Esophagus (tissue), 2 donors: ENCODE results near the gene TUBAL3. TPM values are rescaled to one million over a fixed set of nuclear protein-coding genes. Genes with fewer than 3 reads are reported as not detected.

Source experiments
- H3K27ac ChIP-seq, 2 donors: one replicate each; pipeline ENCODE4 v1.5.1; 2013; ENCODE audit warnings: low read depth in 2 of 2, mild to moderate bottlenecking in 2 of 2, inconsistent platforms in 1 of 2, low read length in 1 of 2, moderate library complexity in 1 of 2
- H3K27me3 ChIP-seq, 2 donors: one replicate each; pipeline ENCODE4 v1.6.1; 2013; ENCODE audit warnings: low read length in 2 of 2, control low read depth in 1 of 2, mild to moderate bottlenecking in 1 of 2; ENCODE audit not compliant: insufficient read depth in 2 of 2, control insufficient read depth in 1 of 2
- H3K36me3 ChIP-seq, 2 donors: one replicate each; pipeline ENCODE4 v1.6.1; 2013; ENCODE audit warnings: low read length in 1 of 2; ENCODE audit not compliant: control insufficient read depth in 2 of 2, insufficient read depth in 2 of 2
- H3K4me1 ChIP-seq, 2 donors: one replicate each; pipeline ENCODE4 v1.6.1; 2013; ENCODE audit warnings: low read length in 1 of 2; ENCODE audit not compliant: control insufficient read depth in 2 of 2, insufficient read depth in 2 of 2
- H3K4me3 ChIP-seq, 2 donors: one replicate each; pipeline ENCODE4 v1.5.1; 2013; ENCODE audit warnings: low read length in 2 of 2, mild to moderate bottlenecking in 2 of 2, low read depth in 1 of 2, moderate library complexity in 1 of 2
- H3K9me3 ChIP-seq, 2 donors: one replicate each; pipeline ENCODE4 v1.6.1; 2013; ENCODE audit warnings: mild to moderate bottlenecking in 2 of 2, low read depth in 1 of 2, low read length in 1 of 2, moderate library complexity in 1 of 2; ENCODE audit not compliant: control insufficient read depth in 2 of 2, insufficient read depth in 1 of 2
- WGBS, 2 donors: extraction: QIAGEN DNeasy Blood & Tissue Kit; methylation state at CpG; one replicate each; pipeline ENCODE4 v1.1.7; 2013; 5-methylcytosine and 5-hydroxymethylcytosine counted together
- polyA plus RNA-seq, 2 donors: library from polyadenylated mRNA; stranded (reverse); fragments of 200-250 nt; gene quantifications; one replicate each; pipeline ENCODE4 v1.2.3, GENCODE V29; 2013
- donor health status: healthy with polysubstance abuse.
- donor health status: Bipolar disorder and iron deficiency.

The TUBAL3 gene
- polyA plus RNA-seq, 2 donors: 0.05 to 0.20 TPM

DNA sequence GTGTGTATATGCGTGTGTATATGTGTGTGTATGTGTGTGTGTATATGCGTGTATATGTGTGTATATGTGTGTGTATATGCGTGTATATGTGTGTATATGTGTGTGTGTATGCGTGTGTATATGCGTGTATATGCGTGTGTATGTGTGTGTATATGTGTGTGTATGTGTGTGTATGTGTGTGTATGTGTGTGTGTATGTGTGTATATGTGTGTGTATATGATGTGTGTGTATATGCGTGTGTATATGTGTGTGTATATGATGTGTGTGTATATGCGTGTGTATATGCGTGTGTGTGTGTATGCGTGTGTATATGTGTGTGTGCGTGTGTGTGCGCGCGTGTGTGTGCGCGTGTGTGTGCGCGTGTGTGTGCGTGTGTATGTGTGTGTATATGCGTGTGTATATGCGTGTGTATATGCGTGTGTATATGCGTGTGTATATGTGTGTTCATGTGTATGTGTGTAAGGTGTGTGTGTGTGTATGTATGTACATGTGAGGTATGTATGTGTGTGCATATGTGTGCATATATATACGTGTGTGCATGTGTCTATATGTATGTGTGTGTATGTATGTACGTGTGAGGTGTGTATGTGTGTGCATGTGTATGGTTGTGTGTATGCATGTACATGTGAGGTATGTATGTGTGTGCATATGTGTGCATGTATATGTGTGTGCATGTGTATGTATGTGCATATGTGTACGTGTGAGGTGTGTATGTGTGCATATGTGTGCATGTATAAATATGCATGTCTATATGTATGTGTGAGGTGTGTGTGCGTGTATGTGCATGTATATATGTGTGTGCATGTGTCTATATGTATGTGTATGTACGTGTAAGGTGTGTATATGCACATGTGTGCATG is 33.9 kb downstream of the TUBAL3 start:
- 74 to 92% methylated on average over 28 of the region's 28 CpGs for WGBS, 2 donors

DNA sequence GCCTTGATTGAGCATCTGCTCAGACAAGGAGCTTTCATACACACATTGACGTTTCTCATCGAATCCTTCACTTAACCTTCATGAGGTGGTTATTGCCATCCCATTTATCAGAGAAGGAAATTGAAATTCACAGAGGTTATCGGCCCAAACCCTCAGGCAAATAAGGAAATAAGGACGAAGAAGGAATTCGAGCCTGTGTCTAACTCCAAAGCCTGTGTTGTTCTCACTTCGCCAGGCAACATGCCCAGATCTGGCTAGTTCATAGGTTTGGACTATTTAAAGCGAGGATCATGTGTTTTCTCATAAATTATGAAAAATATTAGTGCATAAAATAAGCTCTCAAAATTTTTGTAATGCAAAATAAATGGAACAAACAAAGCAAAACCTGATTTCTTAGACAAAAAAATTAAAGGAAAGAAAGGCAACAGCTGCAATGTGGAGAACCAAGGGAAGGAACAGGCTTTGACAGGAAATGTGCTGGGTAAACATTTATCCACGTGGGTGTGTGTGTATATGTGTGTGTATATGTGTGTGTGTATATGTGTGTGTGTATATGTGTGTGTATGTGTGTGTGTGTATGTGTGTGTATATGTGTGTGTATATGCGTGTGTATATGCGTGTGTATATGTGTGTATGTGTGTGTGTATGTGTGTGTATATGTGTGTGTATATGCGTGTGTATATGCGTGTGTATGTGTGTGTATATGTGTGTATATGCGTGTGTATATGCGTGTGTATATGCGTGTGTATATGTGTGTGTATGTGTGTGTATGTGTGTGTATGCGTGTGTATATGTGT is 35.1 kb downstream of the TUBAL3 start:
- no peaks in the 10 kb centered on the region for H3K36me3 ChIP-seq
- no peaks in the 10 kb centered on the region for H3K9me3 ChIP-seq
- 64 to 69% methylated on average over 16 of the region's 16 CpGs for WGBS, 2 donors
- no peaks in the 10 kb centered on the region for H3K4me1 ChIP-seq
- no peak overlapping the region for H3K27ac ChIP-seq
- H3K27me3 ChIP-seq: no peaks in the 10 kb centered on the region
- H3K4me3 ChIP-seq: no peak overlapping the region

More for the DNA sequence above, 33.9 kb downstream of the TUBAL3 start:
- H3K4me1 ChIP-seq: no peaks in the 10 kb centered on the region
- H3K4me3 ChIP-seq: no peak overlapping the region
- H3K9me3 ChIP-seq: no peaks in the 10 kb centered on the region
- no peaks in the 10 kb centered on the region for H3K27me3 ChIP-seq
- no peak overlapping the region for H3K27ac ChIP-seq
- no peaks in the 10 kb centered on the region for H3K36me3 ChIP-seq

DNA sequence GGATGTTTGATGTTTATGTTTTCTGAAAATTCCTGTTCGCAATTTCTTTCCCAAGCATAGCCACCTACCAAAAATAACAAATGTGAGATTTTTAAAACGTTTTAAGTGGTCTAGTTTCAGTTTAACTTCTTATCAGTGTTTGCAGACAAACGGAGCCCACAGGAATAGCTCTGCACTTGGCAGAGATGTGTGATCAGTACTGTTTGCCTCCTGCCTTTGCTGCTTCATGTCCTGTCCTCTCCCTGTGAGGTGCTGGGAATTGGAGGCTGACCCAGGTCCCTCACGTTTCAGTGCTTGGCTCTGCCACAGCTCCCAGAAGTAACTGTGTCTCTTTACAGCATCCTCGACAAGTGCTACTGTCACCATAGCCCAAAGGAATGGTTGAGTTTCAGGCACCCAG is 38.7 kb downstream of the TUBAL3 start:
- Histone ChIP-seq H3K36me3 (no peaks in the 10 kb centered on the region), H3K27ac (no peak overlapping the region), H3K9me3 (no peaks in the 10 kb centered on the region), H3K4me1 (no peaks in the 10 kb centered on the region), H3K4me3 (no peak overlapping the region), H3K27me3 (no peaks in the 10 kb centered on the region)
- 37 to 42% methylated on average over 5 of the region's 5 CpGs for WGBS, 2 donors

DNA sequence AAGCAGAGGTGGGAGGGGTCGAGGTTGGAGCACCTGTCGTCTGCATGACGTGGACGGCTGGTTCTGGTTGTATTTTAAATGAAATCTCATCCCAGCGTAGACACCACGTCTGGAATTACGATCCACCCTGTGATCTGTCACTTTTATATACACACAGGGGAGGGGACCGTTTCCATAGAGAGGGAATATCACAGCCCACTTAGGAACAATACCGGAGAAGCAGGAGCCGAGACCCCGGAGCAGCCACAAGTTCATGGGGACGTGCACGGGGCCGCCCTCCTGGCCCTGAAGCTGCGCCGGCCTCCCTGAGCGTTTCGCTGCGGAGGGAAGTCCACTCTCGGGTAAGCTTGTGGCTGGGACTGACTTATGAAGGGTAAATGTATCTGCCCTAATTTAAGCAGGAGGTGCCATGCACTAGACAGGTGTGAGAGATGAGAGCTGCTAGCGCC is 39.7 kb downstream of the TUBAL3 start, which contains the start of gene UCN3:
UCN3 (plus strand) TSS at position 77 of the 449 bp plus-strand sequence. CDS start 8,755 bp downstream, outside the sequence.
- no peaks in the 10 kb centered on the region for H3K36me3 ChIP-seq
- no peak within 1 kb of the TSS for H3K27ac ChIP-seq
- H3K9me3 ChIP-seq: no peaks in the 10 kb centered on the region
- WGBS, 2 donors: 47 to 63% methylated on average over 21 of the region's 21 CpGs
- peaks cover 0 to 2% of the 10 kb centered on the region in 2 donors for H3K27me3 ChIP-seq
- H3K4me1 ChIP-seq: no peaks in the 10 kb centered on the region
- no peak within 1 kb of the TSS for H3K4me3 ChIP-seq

DNA sequence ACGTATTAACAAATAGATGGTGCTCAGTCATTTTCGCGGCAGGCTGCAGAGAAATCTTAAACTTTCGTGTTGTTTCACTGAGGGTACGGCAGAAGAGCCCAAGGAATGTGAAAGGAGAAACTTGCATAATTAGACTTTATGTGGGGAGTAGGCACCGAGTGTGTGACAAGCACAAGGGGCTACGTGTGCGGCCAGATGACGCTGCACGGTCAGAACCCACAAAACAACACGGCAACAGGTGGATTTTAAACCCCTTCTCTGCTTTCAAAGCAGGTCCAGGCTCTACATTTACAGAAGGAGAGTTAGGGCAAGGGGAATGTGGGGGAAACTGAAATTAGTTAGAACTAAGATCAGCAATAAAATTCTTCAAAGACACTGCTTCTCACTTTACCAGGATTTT is 40.3 kb downstream of the TUBAL3 start:
- 76 to 87% methylated on average over 11 of the region's 11 CpGs for WGBS, 2 donors
- H3K9me3 ChIP-seq: no peaks in the 10 kb centered on the region
- H3K4me3 ChIP-seq: no peak overlapping the region
- H3K36me3 ChIP-seq: no peaks in the 10 kb centered on the region
- peaks cover 0 to 2% of the 10 kb centered on the region in 2 donors for H3K27me3 ChIP-seq
- H3K27ac ChIP-seq: no peak overlapping the region
- H3K4me1 ChIP-seq: no peaks in the 10 kb centered on the region

DNA sequence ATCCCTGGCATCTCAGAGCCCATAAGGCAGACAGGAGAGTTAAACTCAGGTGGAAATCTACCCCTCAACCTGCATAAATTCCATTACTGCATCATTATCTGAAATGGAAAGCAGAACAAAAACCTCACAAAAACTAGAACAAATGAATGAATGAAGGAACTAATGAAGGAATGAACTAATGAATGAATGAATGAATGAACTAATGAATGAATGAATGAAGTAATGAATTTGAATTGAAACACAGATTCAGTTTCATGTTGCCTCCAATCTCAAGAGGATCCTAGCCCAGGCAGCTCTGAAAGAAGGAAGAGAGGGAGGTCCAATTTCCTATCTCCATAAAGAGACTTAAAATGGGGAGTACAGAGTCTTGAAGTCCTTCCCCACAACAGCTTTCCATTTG is 41.8 kb downstream of the TUBAL3 start:
- H3K27ac ChIP-seq: no peak overlapping the region
- no peaks in the 10 kb centered on the region for H3K9me3 ChIP-seq
- H3K4me1 ChIP-seq: no peaks in the 10 kb centered on the region
- peaks cover 0 to 2% of the 10 kb centered on the region in 2 donors for H3K27me3 ChIP-seq
- H3K4me3 ChIP-seq: no peak overlapping the region
- no peaks in the 10 kb centered on the region for H3K36me3 ChIP-seq

DNA sequence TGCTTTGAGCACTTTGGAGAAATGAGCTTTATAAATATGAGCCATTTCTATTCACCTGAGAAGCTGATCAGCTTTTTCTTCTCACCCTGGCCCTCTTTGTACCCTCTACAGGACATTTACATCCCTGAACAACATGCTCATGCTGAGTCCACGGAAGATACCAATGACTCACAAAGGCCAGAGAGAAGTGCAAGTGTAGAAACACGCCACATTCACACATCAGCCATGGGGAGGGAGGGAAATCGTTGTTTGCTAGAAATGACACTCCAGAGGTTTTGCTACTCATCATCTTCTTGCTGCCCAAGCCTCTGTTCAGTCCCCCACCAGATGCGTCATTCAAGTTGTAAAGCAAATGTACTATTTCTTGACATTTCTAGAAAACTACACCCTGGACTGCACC is 42.7 kb downstream of the TUBAL3 start:
- H3K4me1 ChIP-seq: no peaks in the 10 kb centered on the region
- 81 to 85% methylated on average over 4 of the region's 4 CpGs for WGBS, 2 donors
- H3K4me3 ChIP-seq: no peak overlapping the region
- no peak overlapping the region for H3K27ac ChIP-seq
- H3K36me3 ChIP-seq: no peaks in the 10 kb centered on the region
- H3K27me3 ChIP-seq: peaks cover 0 to 2% of the 10 kb centered on the region in 2 donors
- H3K9me3 ChIP-seq: no peaks in the 10 kb centered on the region

DNA sequence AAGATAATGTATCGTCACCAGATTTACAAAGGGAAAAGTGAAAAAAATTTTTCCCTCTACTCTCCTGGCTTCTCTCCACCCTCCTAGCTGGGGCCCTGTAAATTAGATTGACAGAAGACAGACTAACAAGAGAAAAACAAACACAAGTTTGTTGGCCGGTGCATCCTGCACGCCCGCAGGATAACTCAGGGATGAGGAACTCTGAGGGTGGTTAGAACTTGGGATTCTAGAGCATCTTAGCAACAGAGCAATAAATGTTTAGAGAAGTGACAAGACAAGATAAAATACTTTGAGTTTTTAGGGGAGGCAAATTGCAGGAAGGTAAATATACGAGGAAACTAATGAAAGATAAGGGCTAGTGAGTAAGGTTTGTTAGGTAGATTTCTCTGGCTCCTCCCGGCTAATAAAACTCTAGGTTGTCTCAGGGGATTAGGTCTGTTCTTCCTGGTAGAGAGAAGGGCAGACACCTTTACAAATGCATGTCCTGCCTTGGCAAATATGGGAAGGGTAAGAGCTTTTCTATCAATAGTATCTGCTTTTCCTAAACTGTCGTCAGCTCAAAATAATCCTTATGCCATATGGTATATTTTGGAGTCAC is 44.2 kb downstream of the TUBAL3 start:
- Histone ChIP-seq H3K4me3 (no peak overlapping the region), H3K9me3 (no peaks in the 10 kb centered on the region), H3K27ac (no peak overlapping the region), H3K4me1 (no peaks in the 10 kb centered on the region), H3K36me3 (no peaks in the 10 kb centered on the region), H3K27me3 (peaks cover 0 to 2% of the 10 kb centered on the region in 2 donors)
- WGBS, 2 donors: 42 to 43% methylated on average over 7 of the region's 7 CpGs

DNA sequence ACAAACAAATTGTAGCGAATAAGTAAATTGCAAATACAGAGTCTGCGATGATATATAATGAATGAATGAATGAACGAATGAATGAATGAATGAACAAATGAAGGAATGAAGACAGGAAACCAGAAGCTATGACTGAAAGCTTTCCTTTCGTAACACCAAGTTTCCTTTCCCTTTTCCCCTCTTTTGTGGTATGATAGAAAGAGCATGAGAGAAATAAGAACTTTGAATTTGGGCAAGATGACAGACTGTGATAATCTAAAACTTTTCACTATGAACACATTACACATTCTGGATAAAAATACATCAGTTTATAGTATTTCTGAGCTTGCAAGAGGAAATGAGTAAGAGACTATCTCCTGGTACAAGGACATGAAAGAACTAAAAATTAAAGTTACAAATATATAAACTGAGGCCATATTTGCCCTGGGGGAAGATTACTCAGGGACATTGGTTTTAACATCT is 48.3 kb downstream of the TUBAL3 start:
- Histone ChIP-seq H3K36me3 (no peaks in the 10 kb centered on the region), H3K4me1 (no peaks in the 10 kb centered on the region), H3K27ac (no peak overlapping the region), H3K27me3 (peaks cover 0 to 2% of the 10 kb centered on the region in 2 donors), H3K9me3 (no peaks in the 10 kb centered on the region), H3K4me3 (no peak overlapping the region)
- 81 to 85% methylated on average over 4 of the region's 4 CpGs for WGBS, 2 donors
